PFSK-1 (cell line): ENCODE measurements around the gene CDYL.

Experiments used
- FOXP2 ChIP-seq: optimal IDR thresholded peaks from 2 replicates; pipeline ENCODE3; 2011; ENCODE audit warnings: borderline replicate concordance, control low read depth, inconsistent platforms; ENCODE audit not compliant: insufficient read depth; ENCODE audit errors: extremely low read length, extremely low read depth
- POLR2AphosphoS5 ChIP-seq: IDR thresholded peaks from 2 replicates; pipeline ENCODE4 v1.6.1; 2012; ENCODE audit warnings: low read depth, mild to moderate bottlenecking, control low read depth, low read length, moderate library complexity
- REST ChIP-seq, 2 experiments: IDR thresholded peaks; 2 replicates each; pipeline versions ENCODE4 v1.6.1 to v1.8.0; 2011 to 2012; ENCODE audit warnings: low read depth in 2 of 2, low read length in 2 of 2, control low read depth in 1 of 2, inconsistent platforms in 1 of 2, mild to moderate bottlenecking in 1 of 2, moderate library complexity in 1 of 2; ENCODE audit not compliant: insufficient read depth in 1 of 2
- SIN3A ChIP-seq: IDR thresholded peaks from 2 replicates; pipeline ENCODE4 v1.6.1; 2012; ENCODE audit warnings: mild to moderate bottlenecking, low read length, moderate library complexity, borderline replicate concordance; ENCODE audit not compliant: insufficient read depth
- TAF1 ChIP-seq: IDR thresholded peaks from 2 replicates; pipeline ENCODE4 v1.6.1; 2012; ENCODE audit warnings: low read length, control low read depth, borderline replicate concordance; ENCODE audit not compliant: insufficient read depth

The CDYL gene

GRCh38 chr6:4772750-4773149 is 3.5 kb upstream of the CDYL start:
- TF ChIP-seq SIN3A (no peak), TAF1 (no peak), REST (IDR thresholded peaks at IDR 0.05; ENCODE audit: insufficient read depth in 1 of 2, low read depth in 2 of 2, low read length in 2 of 2) (no peak)

GRCh38 chr6:4773181-4773580 is 3.0 kb upstream of the CDYL start:
- TF ChIP-seq SIN3A: no peak
- TF ChIP-seq FOXP2: no peak
- no peak for TF ChIP-seq POLR2AphosphoS5
- no peak for TF ChIP-seq REST (IDR thresholded peaks at IDR 0.05; ENCODE audit: insufficient read depth in 1 of 2, low read depth in 2 of 2, low read length in 2 of 2)
- TF ChIP-seq TAF1: no peak

GRCh38 chr6:4774296-4774695 is 1.9 kb upstream of the CDYL start:
- TF ChIP-seq REST (IDR thresholded peaks at IDR 0.05; ENCODE audit: insufficient read depth in 1 of 2, low read depth in 2 of 2, low read length in 2 of 2) (no peak), TAF1 (no peak), FOXP2 (no peak), SIN3A (no peak), POLR2AphosphoS5 (no peak)

- TF ChIP-seq TAF1 (no peak), FOXP2 (no peak)
Observed at GRCh38 chr6:4774715-4775493, 1.3 kb upstream of the CDYL start.

GRCh38 chr6:4775494-4776130 is 592 bp upstream of the CDYL start:
- TF ChIP-seq FOXP2 (peak; percentile 16), SIN3A (no peak), POLR2AphosphoS5 (no peak)
